ENCODE data around the gene CSNK1D.

The CSNK1D gene

GRCh38 chr17:82237746-82238471, 35.6 kb downstream of the CSNK1D start:
- DNase-seq = no peak

GRCh38 chr17:82237083-82237745, 36.3 kb downstream of the CSNK1D start:
- DNase-seq = no peak

GRCh38 chr17:82236142-82236971, 37.1 kb downstream of the CSNK1D start:
- no peak for DNase-seq

- DNase-seq = no peak
These were observed 37.7 kb downstream of the CSNK1D start for GRCh38 chr17:82235775-82236141.

GRCh38 chr17:82235056-82235774, 38.3 kb downstream of the CSNK1D start:
- DNase-seq = no peak

- no peak for DNase-seq
These were observed 39.1 kb downstream of the CSNK1D start for GRCh38 chr17:82234211-82235055.

GRCh38 chr17:82232876-82233785, 40.4 kb downstream of the CSNK1D start:
- no peak for DNase-seq

- DNase-seq = no peak
These were observed 41.1 kb downstream of the CSNK1D start for GRCh38 chr17:82232322-82232820.

- no peak for DNase-seq
These were observed 41.8 kb downstream of the CSNK1D start for GRCh38 chr17:82231562-82232321.

GRCh38 chr17:82231312-82231561, 42.3 kb downstream of the CSNK1D start:
- DNase-seq = no peak

- DNase-seq = peak; percentile 92
These were observed 42.7 kb downstream of the CSNK1D start for GRCh38 chr17:82230609-82231311.

GRCh38 chr17:82229698-82230608, 43.5 kb downstream of the CSNK1D start:
- no peak for DNase-seq

- DNase-seq = peak; percentile 51
These were observed 44.4 kb downstream of the CSNK1D start, which contains the start of gene SLC16A3 for GRCh38 chr17:82228842-82229697. Gene SLC16A3 (plus strand): TSS chr17:82229042. CDS start chr17:82236009, 6,967 bp downstream.

- DNase-seq = no peak
These were observed 45.1 kb downstream of the CSNK1D start for GRCh38 chr17:82228278-82228841.

GRCh38 chr17:82227629-82228277, 45.7 kb downstream of the CSNK1D start:
- DNase-seq = no peak

Data from T1000 (cell line).